GM12878 (cell line): ENCODE measurements around the gene REPS1.

Source experiments
- CEBPB ChIP-seq, 2 experiments: fragments of 150-350 bp in 1 of 2; IDR thresholded peaks; 2 replicates each; pipeline ENCODE4 v1.6.1; 2012 to 2014; ENCODE audit warnings: low read depth in 2 of 2, low read length in 2 of 2, borderline replicate concordance in 1 of 2, inconsistent platforms in 1 of 2
- CTCF ChIP-seq, 3 experiments: IDR thresholded peaks in 2 of 3; conservative IDR thresholded peaks in 1 of 3; 2 replicates each; pipeline ENCODE4 v1.5.1; 2011; ENCODE audit warnings: low read depth in 3 of 3, low read length in 3 of 3, mild to moderate bottlenecking in 3 of 3, control low read depth in 2 of 3, moderate library complexity in 2 of 3, inconsistent platforms in 1 of 3, mixed read lengths in 1 of 3; ENCODE audit not compliant: control insufficient read depth in 2 of 3, insufficient read depth in 1 of 3; ENCODE audit errors: extremely low read depth in 1 of 3
- POLR2A ChIP-seq: IDR thresholded peaks from 2 replicates; pipeline ENCODE4 v1.6.1; 2011; ENCODE audit warnings: low read depth, mild to moderate bottlenecking, low read length
- POLR2AphosphoS5 ChIP-seq: IDR thresholded peaks from 2 replicates; pipeline ENCODE4 v1.6.1; 2011; ENCODE audit warnings: mild to moderate bottlenecking, low read length, inconsistent platforms
- ZNF274 ChIP-seq: IDR thresholded peaks from one replicate; pipeline ENCODE4 v1.8.0; 2011; ENCODE audit not compliant: insufficient read length, insufficient read depth

- no peak for TF ChIP-seq POLR2AphosphoS5
- TF ChIP-seq ZNF274: no peak
- TF ChIP-seq CEBPB (IDR thresholded peaks at IDR 0.05; ENCODE audit: borderline replicate concordance in 1 of 2, low read depth in 2 of 2, low read length in 2 of 2): no peak
- TF ChIP-seq POLR2A: no peak
- no peak for TF ChIP-seq CTCF (IDR thresholded peaks at IDR 0.05 in 2 of 3, conservative IDR thresholded peaks at IDR 0.05 in 1 of 3; ENCODE audit: control insufficient read depth in 2 of 3, extremely low read depth in 1 of 3, insufficient read depth in 1 of 3, low read depth in 3 of 3, low read length in 3 of 3)
Observed at GRCh38 chr6:139029470-139030227, 41.6 kb upstream of the REPS1 start.
